Measurements from ENCODE around the gene TUBGCP3. TPM values are rescaled to one million over a fixed set of nuclear protein-coding genes. Genes with fewer than 3 reads are reported as not detected.
"Not testable (repeated sequence)": the region's sequence is repeated elsewhere in the genome, so short reads cannot be mapped to it uniquely, and the experiment has no call there.

The TUBGCP3 gene
- total RNA-seq, 1 experiment from 2014 or later = 47.4 TPM

- no peaks in the 10 kb centered on the region for H3K4me1 ChIP-seq (replicated peaks; ENCODE audit: insufficient read depth)
- no peak for DNase-seq
- no peaks in the 10 kb centered on the region for H3K9me2 ChIP-seq (ENCODE audit: insufficient read depth)
- no peak overlapping the region for H2AFZ ChIP-seq
- H3K36me3 ChIP-seq (ENCODE audit: low read depth) = peaks cover 23% of the 10 kb centered on the region
- H4K20me1 ChIP-seq (ENCODE audit: insufficient read depth) = no peaks in the 10 kb centered on the region; the same call in 1 of the 2 replicates
- no peak overlapping the region for H3K4me3 ChIP-seq
- TF ChIP-seq EZH2 (IDR thresholded peaks at IDR 0.05; ENCODE audit: low read depth) = no peak
- no peak for TF ChIP-seq CTCF (conservative IDR thresholded peaks at IDR 0.05)
- no TSS peak for BruUV-seq (replicated peaks)
- H3K27me3 ChIP-seq (ENCODE audit: insufficient read depth, low read depth) = no peaks in the 10 kb centered on the region
- intact Hi-C loops (cut with micrococcal nuclease; ENCODE audit: unreplicated experiment) = no loop called here
- H3F3A ChIP-seq (ENCODE audit: insufficient read depth, low read depth) = peaks cover 2% of the 10 kb centered on the region; the same call in 1 of the 2 replicates
- H3K27ac ChIP-seq = no peak overlapping the region
- CTCF ChIA-PET = no interaction called here
- H3K4me2 ChIP-seq = no peak overlapping the region
- POLR2A ChIA-PET (ENCODE audit: unreplicated experiment) = no interaction called here
- H3K79me2 ChIP-seq (ENCODE audit: low read depth) = no peaks in the 10 kb centered on the region
- H3K9me3 ChIP-seq (ENCODE audit: insufficient read depth, low read depth) = no peaks in the 10 kb centered on the region
Measured at GRCh38 chr13:112496166-112496565, 91.8 kb downstream of the TUBGCP3 start.

- no peaks in the 10 kb centered on the region for H3K9me2 ChIP-seq (ENCODE audit: insufficient read depth)
- no peaks in the 10 kb centered on the region for H3K9me3 ChIP-seq (ENCODE audit: insufficient read depth, low read depth)
- H3K27me3 ChIP-seq (ENCODE audit: insufficient read depth, low read depth) = no peaks in the 10 kb centered on the region
- BruUV-seq (replicated peaks) = no TSS peak
- H3K4me2 ChIP-seq = no peak overlapping the region
- H2AFZ ChIP-seq = no peak overlapping the region
- H3K4me3 ChIP-seq = no peak overlapping the region
- no peak for DNase-seq
- intact Hi-C loops (cut with micrococcal nuclease; ENCODE audit: unreplicated experiment) = no loop called here
- POLR2A ChIA-PET (ENCODE audit: unreplicated experiment) = no interaction called here
- H3K36me3 ChIP-seq (ENCODE audit: low read depth) = peaks cover 23% of the 10 kb centered on the region
- CTCF ChIA-PET = no interaction called here
- H4K20me1 ChIP-seq (ENCODE audit: insufficient read depth) = no peaks in the 10 kb centered on the region
- no peaks in the 10 kb centered on the region for H3K79me2 ChIP-seq (ENCODE audit: low read depth)
- H3K27ac ChIP-seq = no peak overlapping the region
- peaks cover 4% of the 10 kb centered on the region; the same call in 1 of the 2 replicates for H3F3A ChIP-seq (ENCODE audit: insufficient read depth, low read depth)
- no peaks in the 10 kb centered on the region for H3K4me1 ChIP-seq (replicated peaks; ENCODE audit: insufficient read depth)
- TF ChIP-seq EZH2 (IDR thresholded peaks at IDR 0.05; ENCODE audit: low read depth) (no peak), CTCF (conservative IDR thresholded peaks at IDR 0.05) (no peak)
Measured at GRCh38 chr13:112495465-112495864, 92.5 kb downstream of the TUBGCP3 start.

- H3F3A ChIP-seq (ENCODE audit: insufficient read depth, low read depth) = peaks cover 4% of the 10 kb centered on the region
- H3K4me3 ChIP-seq = no peak overlapping the region
- H3K9me3 ChIP-seq (ENCODE audit: insufficient read depth, low read depth) = no peaks in the 10 kb centered on the region
- H4K20me1 ChIP-seq (ENCODE audit: insufficient read depth) = 0 out of 2 replicates have a peak, but pooled peaks cover 4% of the 10 kb centered on the region
- H3K9me2 ChIP-seq (ENCODE audit: insufficient read depth) = no peaks in the 10 kb centered on the region
- CTCF ChIA-PET = no interaction called here
- intact Hi-C loops (cut with micrococcal nuclease; ENCODE audit: unreplicated experiment) = no loop called here
- TF ChIP-seq EZH2 (IDR thresholded peaks at IDR 0.05; ENCODE audit: low read depth) (no peak), CTCF (conservative IDR thresholded peaks at IDR 0.05) (no peak)
- no peaks in the 10 kb centered on the region for H3K79me2 ChIP-seq (ENCODE audit: low read depth)
- POLR2A ChIA-PET (ENCODE audit: unreplicated experiment) = no interaction called here
- no peaks in the 10 kb centered on the region for H3K36me3 ChIP-seq (ENCODE audit: low read depth)
- no peak for DNase-seq
- no peaks in the 10 kb centered on the region for H3K4me1 ChIP-seq (replicated peaks; ENCODE audit: insufficient read depth)
- no peaks in the 10 kb centered on the region for H3K27me3 ChIP-seq (ENCODE audit: insufficient read depth, low read depth)
- H3K27ac ChIP-seq = no peak overlapping the region
- H3K4me2 ChIP-seq = no peak overlapping the region
- no TSS peak for BruUV-seq (replicated peaks)
- H2AFZ ChIP-seq = no peak overlapping the region
Measured at GRCh38 chr13:112489199-112489598, 98.8 kb downstream of the TUBGCP3 start.

- H3K27me3 ChIP-seq (ENCODE audit: insufficient read depth, low read depth); H2AFZ ChIP-seq; H3K9me2 ChIP-seq (ENCODE audit: insufficient read depth); H3K4me3 ChIP-seq; BruUV-seq (replicated peaks); CTCF ChIA-PET; POLR2A ChIA-PET (ENCODE audit: unreplicated experiment); H3K9me3 ChIP-seq (ENCODE audit: insufficient read depth, low read depth); H3K79me2 ChIP-seq (ENCODE audit: low read depth); H3K27ac ChIP-seq; H3K36me3 ChIP-seq (ENCODE audit: low read depth); H4K20me1 ChIP-seq (ENCODE audit: insufficient read depth); DNase-seq; intact Hi-C loops (cut with micrococcal nuclease; ENCODE audit: unreplicated experiment); H3K4me2 ChIP-seq; H3F3A ChIP-seq (ENCODE audit: insufficient read depth, low read depth); H3K4me1 ChIP-seq (replicated peaks; ENCODE audit: insufficient read depth): not testable (repeated sequence)
Measured at GRCh38 chr13:112488343-112489050, 99.5 kb downstream of the TUBGCP3 start.

Measured in PC-9 (cell line).